HG02759 (cell line): ENCODE measurements around the gene KIF22.
"Not testable (repeated sequence)": the region's sequence is repeated elsewhere in the genome, so short reads cannot be mapped to it uniquely, and the experiment has no call there.

Source experiments
- ATAC-seq: cut with Tn5 transposase; IDR thresholded peaks from one replicate; pipeline ENCODE4 v1.9.1; 2021; ENCODE audit warnings: mild to moderate bottlenecking, moderate library complexity; ENCODE audit not compliant: unreplicated experiment

The KIF22 gene

DNA sequence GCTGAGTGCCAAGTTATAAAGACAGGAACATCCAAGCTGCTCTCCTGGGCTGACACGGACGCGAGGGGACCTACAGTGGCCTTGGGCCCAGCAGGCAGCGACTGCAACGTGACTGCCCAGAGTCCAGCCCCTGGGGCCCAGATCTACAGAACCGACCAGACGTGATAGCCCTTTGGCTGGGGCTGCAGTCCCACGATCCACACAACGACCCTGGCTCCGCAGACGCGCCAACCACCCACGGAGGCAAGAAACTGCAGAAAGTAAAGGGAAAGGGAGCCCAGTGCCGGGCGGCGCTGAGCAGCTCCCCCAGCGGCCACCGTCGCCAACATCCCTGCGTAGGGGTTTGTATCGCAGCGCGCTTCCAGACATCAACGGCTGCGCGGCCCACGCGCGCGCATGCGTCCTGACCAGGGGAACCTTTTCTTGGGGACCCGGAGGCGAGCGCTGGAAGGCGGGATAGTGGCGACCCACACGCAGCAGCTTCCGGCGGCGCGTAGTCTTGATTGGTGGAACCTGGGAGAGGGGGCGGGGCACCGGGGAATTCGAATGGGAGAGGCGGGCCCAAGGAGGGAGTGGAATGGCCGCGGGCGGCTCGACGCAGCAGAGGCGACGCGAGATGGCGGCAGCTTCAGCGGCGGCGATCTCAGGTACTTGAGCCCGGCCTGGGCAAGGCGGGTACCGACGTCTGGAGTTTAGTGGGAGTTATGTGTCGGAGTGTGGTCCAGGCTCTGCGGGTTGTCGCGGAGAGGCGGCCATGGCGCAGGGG is at the start of gene KIF22:
KIF22 (plus strand) TSS at position 569 of the 766 bp plus-strand sequence; CDS start at position 578, 9 bp downstream.
- ATAC-seq, result peak; percentile 92

DNA sequence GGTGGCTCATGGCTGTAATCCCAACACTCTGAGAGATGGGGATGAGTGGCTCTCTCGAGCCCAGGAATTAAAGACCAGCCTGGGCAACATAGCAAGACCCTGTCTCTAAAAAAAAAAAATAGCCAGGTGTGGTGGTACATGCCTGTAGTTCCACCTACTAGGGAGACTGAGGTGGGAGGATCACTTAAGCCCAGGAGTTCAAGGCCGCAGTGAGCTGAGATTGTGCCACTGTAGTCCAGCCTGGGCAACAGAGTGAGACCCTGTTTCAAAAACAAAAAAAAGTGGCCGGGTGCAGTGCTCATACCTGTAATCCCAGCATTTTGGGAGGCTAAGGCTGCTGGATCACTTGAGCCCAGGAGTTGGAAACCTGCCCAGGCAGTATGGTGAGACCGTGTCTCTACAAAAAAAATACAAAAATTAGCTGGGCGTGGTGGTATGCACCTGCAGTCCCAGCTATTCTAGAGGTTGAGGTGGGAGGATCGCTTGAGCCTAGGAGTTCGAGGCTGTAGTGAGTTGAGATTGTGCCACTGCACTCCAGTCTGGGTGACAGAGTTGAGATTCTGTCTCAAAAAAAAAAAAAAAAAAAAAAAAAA is 47.8 kb upstream of the KIF22 start:
- no peak for ATAC-seq

DNA sequence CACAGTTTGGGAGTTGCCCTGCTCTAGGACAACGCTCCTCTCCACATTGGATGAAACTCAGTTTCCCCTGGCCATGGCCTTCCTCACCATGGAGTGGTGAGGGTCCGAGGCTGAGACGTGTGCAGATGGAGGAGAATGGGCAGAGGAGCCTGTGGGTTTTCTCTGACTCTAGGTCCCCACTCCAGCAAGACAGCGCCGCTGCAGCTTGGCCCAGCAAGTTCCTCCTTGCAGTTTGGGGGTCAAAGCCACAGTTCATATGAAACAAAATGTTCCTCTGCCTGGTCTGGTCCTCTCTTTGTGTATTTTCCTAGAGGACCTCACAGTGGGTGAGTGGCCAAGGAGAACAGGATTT is 47.1 kb upstream of the KIF22 start:
- ATAC-seq, result no peak

DNA sequence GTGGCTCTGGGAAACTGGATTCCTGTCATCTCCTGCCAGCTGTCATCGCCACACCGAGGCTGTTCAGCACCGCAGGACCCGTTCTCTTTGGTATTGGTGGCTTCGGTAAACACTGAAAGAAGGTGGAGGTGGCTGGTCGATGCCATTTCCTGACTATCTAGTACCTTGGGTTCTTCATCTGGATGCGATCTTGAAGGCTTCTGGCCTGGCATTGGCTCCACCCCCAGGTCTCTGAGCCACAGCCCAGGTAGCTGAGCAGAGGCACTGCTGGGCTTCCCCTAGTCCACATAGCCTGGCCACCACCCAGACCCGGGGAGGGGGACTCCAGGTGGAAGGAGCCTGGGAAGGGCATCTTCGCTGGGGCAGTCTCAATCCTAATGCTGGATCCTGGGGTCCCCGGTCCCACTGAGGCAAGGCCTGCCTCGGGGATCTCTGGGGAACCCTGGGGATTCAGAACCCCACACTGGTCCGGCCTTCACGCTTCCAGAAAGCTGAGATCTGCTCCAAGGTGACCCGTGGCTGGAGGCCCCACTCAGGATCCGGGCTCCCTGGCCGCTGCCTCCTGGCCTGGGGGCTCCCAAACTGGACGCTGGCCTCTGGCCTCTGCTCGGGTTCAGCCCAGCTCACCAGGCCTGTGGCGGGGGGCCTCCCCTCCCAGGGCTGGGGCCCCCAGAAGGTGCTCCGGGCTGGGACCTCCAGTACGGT is 46.6 kb upstream of the KIF22 start:
- no peak for ATAC-seq

DNA sequence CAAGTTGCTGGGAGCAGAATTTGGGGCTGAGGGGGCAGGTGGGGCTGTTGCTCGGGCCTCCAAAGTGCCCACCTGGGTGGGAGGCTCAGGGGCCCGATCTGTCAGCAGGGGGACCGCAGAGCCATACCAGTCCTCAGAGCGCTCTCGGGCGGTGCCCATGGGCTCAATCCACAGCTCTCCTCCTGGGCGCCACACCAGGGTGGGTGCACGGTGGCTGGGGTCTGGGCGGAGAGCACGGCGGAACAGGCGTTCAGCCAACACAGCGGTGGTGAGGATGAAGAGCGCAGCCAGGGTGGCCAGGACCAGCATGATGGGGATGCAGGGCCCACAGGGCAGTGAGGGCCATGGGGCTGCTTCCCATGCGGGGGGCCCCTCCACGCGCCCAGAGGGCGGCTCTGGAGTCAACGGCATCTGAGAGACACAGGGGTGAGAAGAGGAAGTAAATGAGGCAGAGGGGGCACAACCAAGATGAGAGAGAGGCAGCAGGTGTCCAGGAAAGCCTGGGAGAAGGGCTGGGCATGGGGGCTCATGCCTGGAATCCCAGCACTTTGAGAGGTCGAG is 45.9 kb upstream of the KIF22 start:
- ATAC-seq, result no peak

DNA sequence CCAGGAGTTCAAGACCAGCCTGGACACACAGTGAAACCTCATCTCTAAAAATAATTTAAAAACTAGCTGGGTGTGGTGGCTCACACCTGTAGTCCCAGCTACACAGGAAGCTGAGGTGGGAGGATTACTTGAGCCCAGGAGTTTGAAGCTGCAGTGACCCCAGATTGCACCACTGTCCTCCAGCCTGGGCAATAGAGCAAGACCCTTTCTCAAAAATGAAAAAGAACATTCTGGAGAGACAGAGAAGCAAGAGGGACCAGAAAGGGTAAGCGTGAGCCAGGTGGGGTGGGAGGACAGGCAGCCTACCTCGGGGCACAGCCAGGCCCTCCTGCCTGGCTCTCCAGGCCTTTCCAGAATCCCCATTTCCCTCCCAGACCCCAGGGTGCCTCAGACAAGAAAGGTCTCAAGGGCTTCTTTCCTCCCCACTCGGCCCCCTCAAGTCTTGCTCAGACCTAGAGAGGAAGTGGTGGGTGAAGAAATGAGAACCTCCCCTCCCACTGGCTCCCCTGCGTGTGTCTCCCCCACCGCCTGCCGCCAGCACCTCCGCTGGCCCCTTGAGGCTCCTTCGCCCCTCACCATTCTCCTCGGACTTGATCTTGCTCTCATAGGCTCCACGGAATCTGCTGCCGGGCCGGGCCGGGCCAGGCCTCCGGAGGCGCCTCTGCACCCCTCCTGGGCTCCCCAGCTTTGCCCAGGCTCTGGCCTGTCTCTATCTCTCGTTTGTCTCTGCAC is 45.3 kb upstream of the KIF22 start:
- ATAC-seq, result peak; percentile 55

DNA sequence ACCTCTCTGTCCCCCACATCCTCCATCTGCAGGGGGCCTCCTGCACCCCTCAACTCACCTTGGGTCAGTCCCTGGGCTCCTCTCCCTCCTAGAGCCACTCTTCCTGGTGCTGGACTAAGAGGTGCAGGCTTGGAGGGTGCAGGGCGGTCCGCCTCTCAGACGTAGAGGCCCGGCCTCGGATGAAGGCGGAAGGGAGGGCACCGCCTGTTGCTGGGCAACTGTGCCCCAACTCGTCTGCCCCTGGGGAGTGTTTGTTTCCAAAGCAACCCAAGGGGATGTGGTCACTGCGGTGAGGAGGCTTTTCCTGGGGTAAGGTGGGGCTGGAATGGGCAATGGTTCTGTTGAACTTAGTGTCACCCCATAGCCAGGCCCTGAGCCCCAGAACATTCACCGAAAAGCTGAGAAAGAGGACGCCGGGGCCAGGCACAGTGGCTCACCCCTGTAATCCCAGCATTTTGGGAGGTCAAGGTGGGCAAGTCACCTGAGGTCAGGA is 44.7 kb upstream of the KIF22 start, which contains the start of gene C16orf54:
C16orf54 (minus strand) TSS at position 138 of the 493 bp plus-strand sequence. CDS start 1,039 bp downstream, outside the sequence.
- ATAC-seq, result peak; percentile 85

DNA sequence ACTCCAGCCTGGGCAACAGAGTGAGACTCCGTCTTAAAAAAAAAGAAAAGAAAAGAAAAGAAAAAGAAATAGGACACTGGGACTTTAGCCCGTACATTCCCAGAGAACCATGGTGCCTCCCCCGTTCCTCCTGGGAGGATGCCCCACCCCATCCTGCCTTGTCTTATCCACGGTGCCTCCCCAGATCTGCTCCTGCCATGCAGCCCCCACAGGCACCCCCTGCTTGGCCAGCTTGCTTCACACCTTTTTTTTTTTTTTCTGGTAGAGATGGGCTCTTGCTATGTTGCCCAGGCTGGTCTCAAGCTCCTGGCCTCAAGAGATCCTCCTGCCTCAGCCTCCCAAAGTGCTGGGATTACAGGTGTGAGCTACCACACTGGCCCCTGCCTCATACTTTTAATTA is 44.0 kb upstream of the KIF22 start:
- ATAC-seq, result not testable (repeated sequence)

DNA sequence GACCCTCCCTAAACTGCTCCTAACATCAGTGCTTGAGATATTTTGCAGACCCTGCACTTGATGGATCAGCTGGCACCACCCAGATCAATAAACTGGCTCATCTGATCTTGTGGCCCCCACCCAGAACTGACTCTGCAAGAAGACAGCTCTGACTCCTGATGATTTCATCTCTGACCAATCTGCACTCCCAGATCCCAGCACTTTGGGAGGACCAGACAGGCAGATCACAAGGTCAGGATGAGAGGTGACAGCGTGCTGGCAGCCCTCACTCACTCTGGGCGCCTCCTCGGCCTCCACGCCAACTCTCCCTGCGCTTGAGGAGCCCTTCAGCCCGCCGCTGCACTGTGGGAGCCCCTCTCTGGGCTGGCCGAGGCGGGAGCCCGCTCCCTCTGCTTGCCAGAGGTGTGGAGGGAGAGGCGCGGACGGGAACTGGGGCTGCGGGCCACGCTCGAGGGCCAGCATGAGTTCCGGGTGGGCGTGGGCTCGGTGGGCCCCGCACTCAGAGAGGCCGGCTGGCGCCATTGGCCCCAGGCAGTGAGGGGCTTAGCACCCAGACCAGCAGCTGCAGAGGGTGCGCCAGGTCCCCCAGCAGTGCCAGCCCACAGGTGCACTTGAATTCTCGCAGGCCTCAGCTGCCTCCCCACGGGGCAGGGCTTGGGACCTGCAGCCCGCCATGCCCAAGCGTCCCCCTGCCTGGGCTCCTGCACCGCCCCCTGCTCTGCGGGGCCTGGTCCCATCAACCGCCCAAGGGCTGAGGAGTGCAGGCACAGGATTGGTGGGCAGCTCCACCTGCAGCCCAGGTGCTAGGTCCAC is 42.4 kb upstream of the KIF22 start:
- no peak for ATAC-seq

DNA sequence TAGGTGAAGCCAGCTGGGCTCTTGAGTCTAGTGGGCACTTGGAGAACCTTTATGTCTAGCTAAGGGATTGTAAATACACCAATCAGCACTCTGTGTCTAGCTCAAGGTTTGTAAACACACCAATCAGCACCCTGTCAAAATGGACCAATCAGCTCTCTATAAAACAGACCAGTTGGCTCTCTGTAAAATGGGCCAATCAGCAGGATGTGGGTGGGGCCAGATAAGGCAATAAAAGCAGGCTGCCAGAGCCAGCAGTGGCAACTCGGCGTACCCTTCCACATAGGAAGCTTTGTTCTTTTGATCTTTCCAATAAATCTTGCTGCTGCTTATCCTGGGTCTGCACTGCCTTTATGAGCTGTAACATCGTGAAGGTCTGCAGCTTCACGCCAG is 41.8 kb upstream of the KIF22 start:
- ATAC-seq, result not testable (repeated sequence)

DNA sequence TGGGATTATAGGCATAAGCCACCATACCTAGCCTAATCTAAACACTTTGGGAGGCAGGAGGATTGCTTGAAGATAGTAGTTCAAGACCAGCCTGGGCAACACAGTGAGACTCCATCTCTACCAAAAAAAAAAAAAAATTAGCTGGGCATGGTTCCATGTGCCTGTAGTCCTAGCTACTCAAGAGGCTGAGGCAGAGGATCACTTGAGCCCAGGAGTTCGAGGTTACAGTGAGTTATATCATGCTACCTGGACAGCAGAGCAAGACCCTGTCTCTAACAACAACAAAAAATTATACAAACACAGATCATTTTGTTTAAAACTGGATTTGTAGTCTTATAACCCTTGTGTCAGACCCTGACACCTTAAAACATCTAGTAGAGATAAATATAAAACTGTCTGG is 37.0 kb upstream of the KIF22 start:
- no peak for ATAC-seq

DNA sequence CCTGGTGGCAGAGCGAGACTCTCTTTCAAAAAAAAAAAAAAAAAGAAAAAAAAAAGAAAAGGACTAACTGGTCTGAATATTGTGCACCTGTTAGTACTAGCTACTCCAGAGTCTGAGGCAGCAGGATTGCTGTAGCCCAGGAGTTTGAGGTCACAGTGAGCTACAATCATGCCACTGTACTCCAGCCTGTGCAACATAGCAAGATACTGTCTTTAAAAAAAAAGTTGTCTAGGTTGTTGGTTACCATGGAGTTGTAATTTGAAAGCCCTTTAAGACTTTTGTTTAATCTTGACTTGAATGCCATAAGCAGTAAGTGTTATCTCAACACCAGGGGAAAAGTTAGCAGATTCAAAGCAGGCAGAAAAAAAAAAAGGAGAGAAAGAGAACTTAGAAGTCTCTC is 33.9 kb upstream of the KIF22 start:
- ATAC-seq, result no peak

DNA sequence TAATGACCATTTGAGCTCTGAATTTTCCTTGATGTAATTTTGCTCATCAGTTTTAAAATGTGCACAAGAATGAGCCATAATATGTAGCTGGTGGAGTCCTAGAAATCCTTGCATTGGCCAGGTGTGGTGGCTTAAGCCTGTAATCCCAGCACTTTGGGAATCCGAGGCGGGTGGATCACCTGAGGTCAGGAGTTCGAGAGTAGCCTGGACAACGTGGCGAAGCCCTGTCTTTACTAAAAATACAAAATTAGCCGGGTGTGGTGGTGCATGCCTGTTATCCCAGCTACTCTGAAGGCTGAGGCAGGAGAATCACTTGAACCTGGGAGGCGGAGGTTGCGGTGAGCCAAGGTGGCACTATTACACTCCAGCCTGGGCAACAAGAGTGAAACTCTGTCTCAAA is 33.5 kb upstream of the KIF22 start:
- ATAC-seq, result not testable (repeated sequence)

DNA sequence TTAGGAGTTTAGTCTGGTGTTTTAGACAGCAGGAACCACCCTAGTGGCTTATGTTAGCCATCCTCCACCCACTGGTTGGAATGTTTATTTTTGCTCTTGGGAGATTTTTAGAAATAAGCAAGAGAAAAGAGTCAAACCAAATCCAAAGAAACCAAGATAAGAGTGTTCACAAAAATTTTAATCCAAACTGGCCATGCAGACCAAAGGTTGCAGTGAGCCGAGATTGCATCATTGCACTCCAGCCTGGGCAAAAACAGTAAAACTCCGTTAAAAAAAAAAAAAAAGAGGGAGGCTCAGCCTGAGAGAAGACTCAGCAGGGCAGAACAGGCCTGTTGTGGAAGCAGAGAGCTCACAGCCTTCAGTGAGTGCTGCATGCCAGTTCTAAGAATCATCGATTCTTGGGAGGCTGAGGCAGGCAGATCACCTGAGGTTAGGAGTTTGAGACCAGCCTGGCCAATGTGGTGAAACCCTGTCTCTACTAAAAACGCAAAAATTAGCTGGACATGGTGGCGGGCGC is 32.5 kb upstream of the KIF22 start:
- ATAC-seq, result no peak

DNA sequence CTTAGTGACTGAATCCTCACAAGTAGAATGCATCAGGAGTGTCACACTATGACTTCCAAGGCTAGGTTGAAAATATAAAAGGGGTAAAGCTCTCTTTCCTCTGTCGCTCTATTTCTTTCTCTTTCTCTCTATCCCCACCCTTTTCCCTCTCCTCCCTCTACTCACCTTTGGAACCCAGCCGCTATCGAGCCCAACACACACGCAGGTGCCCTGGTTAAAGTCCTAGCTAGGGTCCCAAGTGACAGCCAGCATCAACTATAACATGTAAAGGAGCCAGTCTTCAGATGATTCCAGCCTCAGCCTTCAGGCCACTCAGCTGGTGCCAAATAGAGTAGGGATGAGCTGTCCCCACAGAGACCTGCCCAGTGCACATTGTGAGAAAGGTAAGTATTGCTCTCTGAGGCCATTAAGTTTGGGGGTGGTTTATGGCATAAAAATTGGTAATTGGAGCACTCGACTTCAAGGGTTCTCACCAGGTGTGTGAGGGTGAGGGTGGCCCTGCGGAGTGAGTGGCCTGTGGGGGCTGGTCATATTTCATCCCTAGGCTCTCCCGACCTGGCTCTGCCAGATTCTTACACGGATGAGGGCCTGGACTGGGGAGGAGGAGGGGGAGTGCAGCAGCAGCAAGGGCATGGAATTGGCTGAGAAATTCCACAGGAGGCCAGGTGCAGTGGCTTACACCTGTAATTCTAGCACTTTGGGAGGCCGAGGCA is 29.8 kb upstream of the KIF22 start:
- ATAC-seq, result no peak

DNA sequence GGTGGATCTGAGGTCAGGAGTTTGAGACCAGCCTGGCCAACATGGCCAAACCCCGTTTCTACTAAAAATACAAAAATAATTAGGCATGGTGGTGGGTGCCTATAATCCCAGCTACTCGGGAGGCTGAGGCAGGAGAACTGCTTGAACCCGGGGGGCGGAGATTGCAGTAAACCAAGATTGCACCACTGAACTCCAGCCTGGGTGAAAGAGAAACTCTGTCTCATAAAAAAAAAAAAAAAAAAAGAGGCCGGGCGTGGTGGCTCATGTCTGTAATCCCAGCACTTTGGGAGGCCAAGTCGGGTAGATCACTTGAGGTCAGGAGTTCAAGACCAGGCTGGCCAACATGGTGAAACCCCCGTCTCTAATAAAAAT is 29.3 kb upstream of the KIF22 start:
- ATAC-seq, result not testable (repeated sequence)

DNA sequence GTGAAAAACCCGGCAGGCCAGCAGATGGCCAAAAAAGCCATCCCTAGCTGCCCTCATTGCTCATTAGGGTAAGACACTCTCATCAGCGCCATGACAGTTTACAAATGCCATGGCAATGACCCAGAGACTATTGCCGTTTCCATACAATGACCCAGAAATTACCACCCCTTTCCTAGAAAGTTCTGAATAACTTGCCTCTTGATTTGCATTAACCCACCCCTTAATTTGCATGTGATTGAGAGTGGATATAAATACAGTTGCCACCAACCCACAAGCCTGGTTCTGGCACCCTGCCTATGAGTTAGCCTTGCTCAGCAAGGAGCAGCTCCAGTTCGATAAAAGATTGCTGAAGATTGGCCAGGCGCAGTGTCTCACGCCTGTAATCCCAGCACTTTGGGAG is 28.7 kb upstream of the KIF22 start:
- ATAC-seq, result no peak

DNA sequence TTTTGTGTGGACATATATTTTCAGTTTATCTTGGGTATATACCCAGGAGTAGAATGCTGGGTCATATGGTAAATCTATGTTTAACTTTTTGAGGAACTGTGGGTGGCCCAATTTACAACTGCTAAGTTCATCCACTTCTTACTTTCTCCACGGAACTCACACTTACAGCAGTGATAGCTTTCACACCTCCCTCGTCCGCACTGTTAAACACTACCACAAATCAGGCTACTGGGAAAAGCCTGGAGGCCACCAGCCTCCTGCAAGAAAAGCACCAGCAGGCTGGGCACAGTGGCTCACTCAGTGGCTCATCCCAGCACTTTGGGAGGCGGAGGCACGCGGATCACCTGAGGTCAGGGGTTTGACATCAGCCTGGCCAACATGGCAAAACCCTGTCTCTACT is 27.2 kb upstream of the KIF22 start:
- no peak for ATAC-seq
